Stimulated activated effector memory CD8-positive, alpha-beta T cell treated with anti-CD3 and anti-CD28 coated beads, Interleukin-12 subunit alpha, Interleukin-12 subunit beta, amount 100 ng/mL, for 72 hours (primary cell): ENCODE measurements around the gene POLL.
A peak's percentile ranks its signal among the peaks of the same experiment; 100 is the strongest.

Source experiments
- ATAC-seq: fragments of 150-1000 bp; cut with Tn5 transposase; 2 replicates; pipeline ENCODE4 v1.10.0; 2021
- DNase-seq, 2 donors: peaks; one replicate each; pipeline ENCODE4 v3.0.0; 2021 to 2022; ENCODE audit warnings: low spot score in 2 of 2
- H3K27ac Mint-ChIP-seq: one replicate; pipeline ENCODE4 v1.8.0; 2022; ENCODE audit warnings: mild to moderate bottlenecking, mixed read lengths
- H3K36me3 Mint-ChIP-seq: one replicate; pipeline ENCODE4 v1.8.0; 2022; ENCODE audit warnings: mild to moderate bottlenecking, mixed read lengths
- H3K4me1 Mint-ChIP-seq: one replicate; pipeline ENCODE4 v1.8.0; 2022; ENCODE audit warnings: mixed read lengths
- H3K4me3 Mint-ChIP-seq: one replicate; pipeline ENCODE4 v1.8.0; 2022; ENCODE audit warnings: mild to moderate bottlenecking, mixed read lengths
- H3K9me3 Mint-ChIP-seq: one replicate; pipeline ENCODE4 v1.8.0; 2022; ENCODE audit warnings: mixed read lengths

The POLL gene

DNA sequence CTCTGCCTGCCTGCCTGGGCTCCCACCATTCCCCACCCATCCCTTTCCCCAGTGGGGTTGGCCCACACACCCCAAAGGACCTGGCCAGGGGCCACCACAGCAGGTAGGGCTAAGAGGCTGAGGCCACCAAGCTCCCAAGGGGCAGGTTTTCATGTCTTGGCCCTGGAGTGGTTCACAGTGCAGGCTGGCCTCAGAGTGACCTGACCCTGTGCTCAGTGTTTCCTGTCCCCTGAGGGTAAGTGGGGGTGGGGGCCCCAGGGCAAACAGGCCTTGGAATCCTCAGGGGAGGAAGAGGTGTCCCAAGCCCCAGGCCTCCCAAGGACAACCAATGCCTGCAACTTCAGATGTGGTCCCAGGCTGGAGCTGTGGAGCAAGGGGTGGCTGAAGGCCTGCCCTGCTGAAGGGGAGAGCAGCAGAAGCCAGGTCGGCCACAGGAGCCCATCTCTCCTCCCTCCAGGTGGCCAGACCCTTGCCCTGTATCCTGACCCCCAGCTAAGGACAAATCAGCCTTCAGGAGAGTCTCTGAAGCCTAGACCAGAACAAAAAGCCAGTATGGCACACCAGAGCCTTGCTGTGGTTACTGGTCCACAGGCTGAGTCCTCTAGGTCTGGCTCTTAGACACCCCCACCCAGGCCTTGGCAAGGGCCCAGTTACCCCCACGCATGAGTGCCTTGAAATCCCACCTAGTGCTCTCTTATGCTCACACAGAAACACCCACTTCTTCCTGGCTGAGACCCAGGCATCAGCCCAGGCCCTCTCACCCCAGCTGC is 27.6 kb downstream of the POLL start:
- H3K4me1 Mint-ChIP-seq: peaks cover 35% of the 10 kb centered on the region
- H3K4me3 Mint-ChIP-seq: no peak overlapping the region
- no peaks in the 10 kb centered on the region for H3K9me3 Mint-ChIP-seq
- DNase-seq: no peak
- peak overlapping the region; percentile 81 for H3K27ac Mint-ChIP-seq
- H3K36me3 Mint-ChIP-seq: no peaks in the 10 kb centered on the region
- no peak for ATAC-seq

DNA sequence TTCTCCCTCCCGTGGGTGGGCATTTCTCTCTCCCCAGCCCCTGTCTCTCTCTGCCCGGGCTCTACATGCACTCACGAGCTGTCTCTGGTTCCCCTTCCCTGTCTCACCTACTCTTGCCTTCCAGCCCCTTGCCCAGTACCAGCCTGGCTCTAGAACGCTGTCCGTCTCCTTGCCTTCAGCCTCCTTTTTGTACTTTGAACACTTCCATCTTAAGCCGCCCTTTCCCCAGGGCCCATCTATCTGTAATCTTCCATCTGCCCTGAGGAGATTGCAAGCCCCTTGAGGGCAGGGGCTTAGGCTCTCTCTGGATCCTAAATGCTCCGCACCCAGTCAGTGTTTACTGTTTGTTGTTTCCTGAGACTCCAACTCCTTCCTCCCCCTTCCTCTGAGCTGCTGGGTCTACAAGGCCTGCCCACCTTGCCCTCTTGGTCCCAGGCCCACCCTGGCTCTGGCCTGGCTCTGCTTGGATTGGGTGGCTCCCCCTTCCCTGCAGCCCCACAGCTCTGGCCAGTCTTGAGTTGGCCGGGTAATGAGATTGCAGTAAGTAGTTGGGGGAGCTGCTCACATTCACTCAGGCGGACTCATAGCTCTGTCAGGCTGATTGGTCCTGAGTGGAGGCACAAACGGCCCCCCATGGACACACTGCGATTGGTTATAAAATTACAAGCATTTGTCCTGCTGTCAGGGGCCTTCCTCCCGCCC is 28.3 kb downstream of the POLL start:
- H3K4me3 Mint-ChIP-seq: no peak overlapping the region
- DNase-seq (no peak), ATAC-seq (no peak)
- no peaks in the 10 kb centered on the region for H3K9me3 Mint-ChIP-seq
- no peaks in the 10 kb centered on the region for H3K36me3 Mint-ChIP-seq
- H3K27ac Mint-ChIP-seq: peak overlapping the region; percentile 81
- H3K4me1 Mint-ChIP-seq: peaks cover 35% of the 10 kb centered on the region

DNA sequence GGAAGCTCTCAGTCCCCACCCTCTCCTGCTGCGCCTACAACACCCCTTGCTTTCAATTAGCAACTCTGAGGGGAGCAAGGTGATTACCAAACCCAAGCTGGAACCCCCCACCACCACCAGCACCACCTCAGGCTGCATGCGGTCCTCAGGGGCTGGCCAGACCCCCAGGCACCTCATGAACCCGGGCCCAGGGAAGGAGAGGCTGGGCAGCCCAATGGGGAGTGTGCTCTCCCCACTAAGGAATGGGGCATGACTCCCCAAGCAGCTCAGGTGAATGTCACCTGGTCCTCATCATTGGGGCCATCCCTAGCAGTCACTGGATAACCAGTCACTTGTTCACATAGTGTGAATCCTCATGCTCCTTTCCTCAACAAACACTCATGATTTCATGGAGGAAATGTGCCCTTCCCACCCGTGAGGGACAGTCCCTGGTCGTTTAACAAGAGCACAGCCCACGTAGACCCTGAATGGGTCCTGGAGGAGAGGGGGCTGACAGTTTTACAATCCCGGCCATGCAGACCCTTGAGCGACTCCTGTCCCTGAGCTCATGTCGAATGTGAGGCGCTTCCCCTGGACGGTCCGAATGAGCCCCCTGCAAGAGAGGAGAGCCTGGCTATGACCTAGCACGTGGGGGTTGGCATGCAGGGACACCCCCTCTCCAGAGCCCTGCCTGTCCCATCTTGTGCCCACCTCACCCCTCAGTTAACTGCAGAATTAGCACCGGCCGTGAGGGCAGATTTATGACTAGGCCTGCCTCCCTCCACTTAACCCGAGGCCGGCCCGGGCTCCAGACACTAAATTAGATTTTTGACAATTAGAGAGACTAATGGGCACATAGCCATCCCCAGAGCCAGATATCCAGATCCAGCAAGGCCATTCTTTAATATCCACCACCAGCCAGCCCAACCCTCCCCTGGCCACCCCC is 29.1 kb downstream of the POLL start:
- Mint-ChIP-seq H3K4me3 (no peak overlapping the region), H3K9me3 (no peaks in the 10 kb centered on the region), H3K27ac (peak overlapping the region; percentile 81), H3K4me1 (peaks cover 35% of the 10 kb centered on the region), H3K36me3 (no peaks in the 10 kb centered on the region)
- peak in 1 of 2 donors; percentile 45 for DNase-seq
- ATAC-seq: no peak

DNA sequence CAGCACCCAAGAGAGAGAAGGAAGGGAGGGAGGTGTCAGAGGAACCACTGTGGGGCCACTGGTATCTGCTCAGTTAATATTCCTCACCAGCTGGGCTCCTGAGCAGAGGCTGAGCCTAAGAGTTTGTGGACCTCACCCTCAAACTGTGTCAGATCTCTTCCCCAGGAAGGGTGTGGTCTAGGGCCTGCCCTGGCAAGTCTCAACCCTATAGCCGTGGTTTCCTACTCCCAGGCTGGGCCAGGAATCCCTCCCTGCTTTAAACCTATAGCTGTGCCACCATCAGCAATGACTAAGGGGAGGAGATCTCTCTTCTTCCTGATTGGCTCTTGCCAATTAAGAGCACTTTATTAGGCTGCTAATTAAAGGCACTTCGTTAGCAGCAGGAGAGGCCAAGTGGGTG is 29.9 kb downstream of the POLL start:
- Mint-ChIP-seq H3K27ac (peak overlapping the region; percentile 81), H3K36me3 (peaks cover 5% of the 10 kb centered on the region), H3K4me1 (peaks cover 35% of the 10 kb centered on the region), H3K4me3 (no peak overlapping the region), H3K9me3 (no peaks in the 10 kb centered on the region)
- ATAC-seq (peak; percentile 31), DNase-seq (no peak)

DNA sequence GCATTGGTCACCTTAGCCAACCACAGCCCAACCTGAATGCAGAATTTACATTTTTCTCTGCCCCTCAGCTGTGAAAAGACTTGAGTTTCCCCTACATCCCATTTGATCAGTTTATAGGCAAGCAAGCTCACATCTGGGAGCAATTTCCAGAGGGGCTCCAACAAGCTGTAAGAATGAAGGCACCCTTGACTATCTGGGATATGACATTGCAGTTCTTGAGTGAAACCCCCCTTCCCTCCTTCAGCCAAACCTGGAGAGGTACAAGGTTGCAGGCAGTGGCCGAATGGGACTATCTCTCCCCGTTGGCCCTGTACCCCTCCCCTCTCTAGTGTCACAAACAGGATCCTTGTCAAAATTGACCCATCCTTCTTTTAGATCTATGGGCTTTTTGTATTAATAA is 30.5 kb downstream of the POLL start:
- Mint-ChIP-seq H3K27ac (peak overlapping the region; percentile 81), H3K4me3 (no peak overlapping the region), H3K4me1 (peaks cover 35% of the 10 kb centered on the region), H3K36me3 (peaks cover 11% of the 10 kb centered on the region), H3K9me3 (no peaks in the 10 kb centered on the region)
- ATAC-seq (no peak), DNase-seq (no peak)

DNA sequence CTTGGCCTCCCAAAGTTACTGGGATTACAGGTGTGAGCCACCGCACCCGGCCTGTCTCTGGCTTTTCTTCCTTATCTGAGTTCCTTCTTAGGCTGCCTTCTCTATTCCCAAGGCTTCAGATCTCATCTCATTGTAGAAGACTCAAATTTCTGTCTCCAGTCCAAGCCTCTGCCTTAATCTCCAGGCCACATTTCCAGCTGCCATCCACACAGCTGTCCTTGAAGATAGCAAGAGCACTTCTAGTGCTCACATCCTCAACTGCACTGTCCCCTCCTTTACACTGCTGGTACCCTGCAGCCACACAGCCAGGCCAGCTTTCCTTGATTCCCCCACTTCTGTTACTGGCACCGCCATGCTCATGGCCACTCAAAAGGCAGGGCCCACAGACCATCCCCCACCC is 35.6 kb downstream of the POLL start:
- Mint-ChIP-seq H3K9me3 (no peaks in the 10 kb centered on the region), H3K4me3 (no peak overlapping the region), H3K36me3 (peaks cover 34% of the 10 kb centered on the region), H3K27ac (peak overlapping the region; percentile 21), H3K4me1 (peaks cover 9% of the 10 kb centered on the region)
- no peak for DNase-seq
- no peak for ATAC-seq

DNA sequence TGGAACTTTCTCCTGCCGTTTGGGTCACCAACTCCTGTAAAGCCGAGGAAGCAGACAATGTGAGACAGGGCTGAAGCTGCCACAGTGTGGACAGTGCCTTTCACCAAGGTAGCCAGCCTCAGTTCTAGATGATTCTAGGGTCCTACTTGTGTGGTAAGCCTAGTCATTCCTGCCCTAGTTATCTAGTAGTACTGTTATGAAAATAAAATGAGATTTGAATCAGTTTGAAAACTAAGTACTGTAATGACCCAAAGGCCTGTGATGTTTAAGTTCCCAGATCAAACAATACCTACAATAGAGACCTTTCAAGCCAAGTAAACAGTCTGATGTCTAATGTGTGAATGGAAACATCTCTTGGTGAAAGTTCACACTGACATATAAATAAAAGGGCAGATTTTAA is 37.1 kb downstream of the POLL start:
- H3K36me3 Mint-ChIP-seq: peaks cover 34% of the 10 kb centered on the region
- peak overlapping the region; percentile 61 for H3K27ac Mint-ChIP-seq
- ATAC-seq (peak; percentile 95), DNase-seq (no peak)
- no peak overlapping the region for H3K4me3 Mint-ChIP-seq
- peaks cover 9% of the 10 kb centered on the region for H3K4me1 Mint-ChIP-seq
- H3K9me3 Mint-ChIP-seq: no peaks in the 10 kb centered on the region

DNA sequence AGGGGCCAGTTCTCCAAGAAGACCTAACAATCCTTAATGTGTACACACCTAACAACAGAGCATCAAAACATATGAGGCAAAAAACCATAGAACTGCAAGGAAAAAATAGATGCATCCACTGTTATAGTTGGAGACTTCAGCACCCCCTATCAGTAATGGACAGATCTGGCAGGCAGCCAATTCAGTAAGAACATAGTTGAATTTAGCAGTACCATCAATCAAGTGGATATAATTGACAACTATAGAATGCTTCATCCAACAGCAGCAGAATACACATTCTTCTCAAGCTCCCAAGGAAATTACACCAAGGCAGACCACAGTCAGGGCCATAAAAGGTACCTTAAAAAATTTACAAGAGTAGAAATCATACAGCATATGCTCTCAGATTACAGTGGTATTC is 42.2 kb downstream of the POLL start:
- DNase-seq: no peak
- H3K36me3 Mint-ChIP-seq: peaks cover 12% of the 10 kb centered on the region
- ATAC-seq: no peak

DNA sequence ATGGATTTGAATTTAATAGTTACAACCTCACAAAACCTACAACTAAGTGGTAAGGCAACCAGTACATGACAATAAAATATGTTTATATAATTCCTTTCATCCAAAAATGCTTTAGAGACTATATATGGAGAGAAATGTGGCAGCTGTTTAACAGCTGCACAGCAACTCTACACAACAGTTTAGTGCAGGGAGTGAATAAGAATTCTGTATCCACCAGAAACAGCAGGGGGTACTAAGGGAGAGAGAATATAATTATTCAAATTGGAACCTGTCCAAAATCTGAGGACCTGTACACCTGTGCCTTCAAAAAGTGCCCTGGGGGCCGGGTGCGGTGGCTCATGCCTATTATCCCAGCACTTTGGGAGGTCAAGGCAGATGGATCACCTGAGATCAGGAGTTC is 49.6 kb downstream of the POLL start:
- Mint-ChIP-seq H3K27ac (no peak overlapping the region), H3K36me3 (peaks cover 17% of the 10 kb centered on the region)
- no peak for ATAC-seq

More for the DNA sequence above, 42.2 kb downstream of the POLL start:
- Mint-ChIP-seq H3K4me1 (peaks cover 4% of the 10 kb centered on the region), H3K4me3 (no peak overlapping the region), H3K9me3 (no peaks in the 10 kb centered on the region), H3K27ac (no peak overlapping the region)

DNA sequence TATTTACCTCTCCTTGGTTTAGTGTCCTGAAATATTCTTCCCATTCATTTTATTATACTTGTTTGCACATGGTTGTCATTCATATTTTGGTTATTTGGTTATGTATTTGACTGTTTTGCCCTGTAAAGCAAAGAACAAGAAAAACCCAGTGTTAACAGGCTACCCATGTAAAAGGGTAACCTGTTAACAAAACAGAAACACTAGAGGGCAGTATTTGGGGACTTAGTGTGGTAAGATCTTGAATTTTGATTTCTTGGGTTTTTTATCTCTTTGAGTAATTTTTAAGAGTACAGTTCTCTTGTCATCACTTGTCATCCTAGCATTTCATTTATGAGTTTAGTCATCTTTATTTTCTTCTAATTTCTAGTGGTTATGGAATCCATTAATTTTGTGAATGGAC is 51.3 kb downstream of the POLL start:
- H3K4me3 Mint-ChIP-seq: no peak overlapping the region
- DNase-seq: no peak
- H3K9me3 Mint-ChIP-seq: no peaks in the 10 kb centered on the region
- H3K36me3 Mint-ChIP-seq: peaks cover 19% of the 10 kb centered on the region
- no peak overlapping the region for H3K27ac Mint-ChIP-seq
- no peaks in the 10 kb centered on the region for H3K4me1 Mint-ChIP-seq
- peak; percentile 45 for ATAC-seq

More for the DNA sequence above, 49.6 kb downstream of the POLL start:
- DNase-seq: no peak
- Mint-ChIP-seq H3K9me3 (no peaks in the 10 kb centered on the region), H3K4me3 (no peak overlapping the region), H3K4me1 (no peaks in the 10 kb centered on the region)

GRCh38 chr10:101535949-101536348 is 52.1 kb downstream of the POLL start:
- no peak overlapping the region for H3K4me3 Mint-ChIP-seq
- no peaks in the 10 kb centered on the region for H3K4me1 Mint-ChIP-seq
- ATAC-seq (no peak), DNase-seq (no peak)
- H3K9me3 Mint-ChIP-seq: no peaks in the 10 kb centered on the region
- H3K27ac Mint-ChIP-seq: no peak overlapping the region
- H3K36me3 Mint-ChIP-seq: peaks cover 25% of the 10 kb centered on the region

- H3K4me1 Mint-ChIP-seq: no peaks in the 10 kb centered on the region
- H3K36me3 Mint-ChIP-seq: peaks cover 16% of the 10 kb centered on the region
- no peaks in the 10 kb centered on the region for H3K9me3 Mint-ChIP-seq
- no peak overlapping the region for H3K27ac Mint-ChIP-seq
- DNase-seq (no peak), ATAC-seq (no peak)
- no peak overlapping the region for H3K4me3 Mint-ChIP-seq
Observed at GRCh38 chr10:101529725-101530553, 58.1 kb downstream of the POLL start.

- no peak overlapping the region for H3K27ac Mint-ChIP-seq
- no peaks in the 10 kb centered on the region for H3K4me1 Mint-ChIP-seq
- ATAC-seq (no peak), DNase-seq (no peak)
- H3K9me3 Mint-ChIP-seq: no peaks in the 10 kb centered on the region
- no peak overlapping the region for H3K4me3 Mint-ChIP-seq
- peaks cover 16% of the 10 kb centered on the region for H3K36me3 Mint-ChIP-seq
Observed at GRCh38 chr10:101529207-101529606, 58.9 kb downstream of the POLL start.
